ENCODE measurements around the gene CHST13. TPM values are rescaled to one million over a fixed set of nuclear protein-coding genes. Genes with fewer than 3 reads are reported as not detected.

Gene CHST13
- total RNA-seq, 1 donor from 2014 or later: not detected

DNA sequence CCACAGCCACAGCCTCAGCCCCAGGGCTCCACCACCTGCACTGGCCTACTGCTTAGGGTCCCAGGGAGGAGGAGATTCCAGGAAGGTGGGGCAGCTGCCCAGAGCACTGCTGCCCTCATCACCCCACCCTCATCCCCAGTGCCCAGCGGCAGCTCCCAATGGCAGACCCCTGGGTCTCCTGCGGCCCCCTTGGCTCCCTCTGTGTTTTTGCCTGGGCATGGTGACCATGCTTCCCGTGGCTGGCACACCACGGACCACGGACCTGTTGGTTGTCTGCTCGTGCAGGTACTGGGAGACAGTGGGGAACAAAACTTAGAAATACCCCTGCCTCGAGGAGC is 2.7 kb downstream of the CHST13 start:
- H3K4me3 ChIP-seq (ENCODE audit: low read depth, low read length): no peak overlapping the region
- TF ChIP-seq, protein P1, sequence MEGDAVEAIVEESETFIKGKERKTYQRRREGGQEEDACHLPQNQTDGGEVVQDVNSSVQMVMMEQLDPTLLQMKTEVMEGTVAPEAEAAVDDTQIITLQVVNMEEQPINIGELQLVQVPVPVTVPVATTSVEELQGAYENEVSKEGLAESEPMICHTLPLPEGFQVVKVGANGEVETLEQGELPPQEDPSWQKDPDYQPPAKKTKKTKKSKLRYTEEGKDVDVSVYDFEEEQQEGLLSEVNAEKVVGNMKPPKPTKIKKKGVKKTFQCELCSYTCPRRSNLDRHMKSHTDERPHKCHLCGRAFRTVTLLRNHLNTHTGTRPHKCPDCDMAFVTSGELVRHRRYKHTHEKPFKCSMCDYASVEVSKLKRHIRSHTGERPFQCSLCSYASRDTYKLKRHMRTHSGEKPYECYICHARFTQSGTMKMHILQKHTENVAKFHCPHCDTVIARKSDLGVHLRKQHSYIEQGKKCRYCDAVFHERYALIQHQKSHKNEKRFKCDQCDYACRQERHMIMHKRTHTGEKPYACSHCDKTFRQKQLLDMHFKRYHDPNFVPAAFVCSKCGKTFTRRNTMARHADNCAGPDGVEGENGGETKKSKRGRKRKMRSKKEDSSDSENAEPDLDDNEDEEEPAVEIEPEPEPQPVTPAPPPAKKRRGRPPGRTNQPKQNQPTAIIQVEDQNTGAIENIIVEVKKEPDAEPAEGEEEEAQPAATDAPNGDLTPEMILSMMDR (IDR thresholded peaks at IDR 0.05; ENCODE audit: insufficient read depth, low read length, poor library complexity, severe bottlenecking): no peak
- H3K27me3 ChIP-seq (ENCODE audit: control insufficient read depth, insufficient read depth, low read length): peaks cover 40% of the 10 kb centered on the region
- no peak for DNase-seq (ENCODE audit: low read depth)
- no peaks in the 10 kb centered on the region for H3K36me3 ChIP-seq (ENCODE audit: control insufficient read depth, insufficient read depth, low read length)

DNA sequence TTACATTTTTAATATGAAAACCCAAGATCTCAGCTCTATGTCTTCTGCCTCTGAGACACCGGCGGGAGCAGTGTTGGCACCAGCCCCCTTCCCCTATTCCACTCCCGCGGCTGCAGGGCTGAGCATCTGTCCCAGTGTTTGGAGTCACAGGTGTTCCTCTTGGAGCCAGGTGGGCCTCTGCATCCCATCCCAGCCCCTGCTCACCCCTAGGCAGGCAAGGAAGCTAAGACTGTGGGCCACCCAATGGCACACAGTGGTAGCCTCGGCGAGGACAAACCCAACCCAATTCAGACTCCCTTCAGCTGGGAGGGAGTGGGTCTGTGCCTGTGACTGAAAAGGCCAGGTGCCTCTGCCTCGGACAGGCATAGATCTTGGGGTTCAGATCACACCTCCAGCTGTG is 3.1 kb downstream of the CHST13 start:
- Histone ChIP-seq H3K27me3 (ENCODE audit: control insufficient read depth, insufficient read depth, low read length) (peaks cover 40% of the 10 kb centered on the region), H3K4me3 (ENCODE audit: low read depth, low read length) (no peak overlapping the region), H3K36me3 (ENCODE audit: control insufficient read depth, insufficient read depth, low read length) (no peaks in the 10 kb centered on the region)
- TF ChIP-seq, protein P1 (IDR thresholded peaks at IDR 0.05; ENCODE audit: insufficient read depth, low read length, poor library complexity, severe bottlenecking): no peak
- no peak for DNase-seq (ENCODE audit: low read depth)

DNA sequence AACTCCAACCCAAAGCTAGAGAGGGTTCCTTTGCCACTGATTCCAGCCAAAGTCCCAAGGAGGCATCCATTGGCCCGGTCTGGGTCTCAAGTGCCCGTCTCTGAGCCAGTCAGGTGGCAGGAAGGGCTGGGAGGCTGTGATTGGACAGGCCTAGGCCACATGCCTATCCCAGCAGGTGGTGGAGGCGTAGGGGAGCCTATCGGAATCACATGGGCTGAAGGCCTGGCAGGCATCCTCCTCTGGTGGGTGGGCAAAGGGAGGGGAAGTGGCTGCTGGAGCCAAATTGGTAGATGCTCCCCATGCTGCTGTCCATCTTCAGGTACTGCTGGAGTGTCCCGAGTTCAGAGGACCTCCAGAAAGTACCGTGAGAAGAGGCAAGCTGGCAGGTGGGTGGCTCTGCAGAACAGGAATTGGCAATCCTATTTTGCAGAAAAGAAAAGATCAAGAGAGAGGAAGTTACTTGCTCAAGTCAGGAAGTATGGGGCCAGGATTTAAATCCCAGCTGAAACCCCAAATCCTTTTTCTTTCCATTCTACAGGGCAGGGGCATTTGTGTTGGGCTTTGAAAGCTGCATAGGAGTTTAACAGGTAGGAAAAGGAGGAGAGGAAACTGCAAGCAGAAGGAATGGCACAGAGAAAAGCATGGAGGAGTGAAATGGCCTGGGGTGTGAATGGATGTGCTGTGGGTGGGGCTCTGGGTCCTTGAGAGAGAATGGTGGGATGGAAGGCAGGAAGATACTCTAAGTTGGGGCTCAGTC is 3.7 kb downstream of the CHST13 start:
- H3K36me3 ChIP-seq (ENCODE audit: control insufficient read depth, insufficient read depth, low read length): no peaks in the 10 kb centered on the region
- H3K27me3 ChIP-seq (ENCODE audit: control insufficient read depth, insufficient read depth, low read length): peaks cover 38% of the 10 kb centered on the region
- H3K4me3 ChIP-seq (ENCODE audit: low read depth, low read length): no peak overlapping the region
- TF ChIP-seq, protein P1 (IDR thresholded peaks at IDR 0.05; ENCODE audit: insufficient read depth, low read length, poor library complexity, severe bottlenecking): no peak
- no peak for DNase-seq (ENCODE audit: low read depth)

DNA sequence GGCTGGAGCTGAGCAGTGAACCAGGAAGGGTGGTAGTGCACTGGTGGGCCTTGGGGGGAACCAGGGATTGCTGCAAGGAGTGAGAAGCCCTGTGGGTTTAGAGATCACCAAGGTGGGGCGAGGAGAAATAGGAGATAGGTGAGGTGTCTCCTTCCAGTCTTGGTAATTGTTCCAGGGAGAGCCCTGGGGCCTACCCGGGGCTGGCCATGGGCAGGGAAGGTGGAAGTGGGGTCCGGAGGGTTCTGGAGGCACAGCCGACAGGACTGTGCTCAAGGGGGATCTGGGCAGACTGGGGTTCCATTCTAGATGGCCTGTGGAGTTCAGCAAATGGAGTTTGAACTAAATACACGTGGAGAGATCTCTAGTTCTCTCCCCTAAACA is 4.5 kb downstream of the CHST13 start:
- no peak for DNase-seq (ENCODE audit: low read depth)
- H3K36me3 ChIP-seq (ENCODE audit: control insufficient read depth, insufficient read depth, low read length): no peaks in the 10 kb centered on the region
- peaks cover 32% of the 10 kb centered on the region for H3K27me3 ChIP-seq (ENCODE audit: control insufficient read depth, insufficient read depth, low read length)
- H3K4me3 ChIP-seq (ENCODE audit: low read depth, low read length): no peak overlapping the region
- TF ChIP-seq, protein P1 (IDR thresholded peaks at IDR 0.05; ENCODE audit: insufficient read depth, low read length, poor library complexity, severe bottlenecking): no peak

DNA sequence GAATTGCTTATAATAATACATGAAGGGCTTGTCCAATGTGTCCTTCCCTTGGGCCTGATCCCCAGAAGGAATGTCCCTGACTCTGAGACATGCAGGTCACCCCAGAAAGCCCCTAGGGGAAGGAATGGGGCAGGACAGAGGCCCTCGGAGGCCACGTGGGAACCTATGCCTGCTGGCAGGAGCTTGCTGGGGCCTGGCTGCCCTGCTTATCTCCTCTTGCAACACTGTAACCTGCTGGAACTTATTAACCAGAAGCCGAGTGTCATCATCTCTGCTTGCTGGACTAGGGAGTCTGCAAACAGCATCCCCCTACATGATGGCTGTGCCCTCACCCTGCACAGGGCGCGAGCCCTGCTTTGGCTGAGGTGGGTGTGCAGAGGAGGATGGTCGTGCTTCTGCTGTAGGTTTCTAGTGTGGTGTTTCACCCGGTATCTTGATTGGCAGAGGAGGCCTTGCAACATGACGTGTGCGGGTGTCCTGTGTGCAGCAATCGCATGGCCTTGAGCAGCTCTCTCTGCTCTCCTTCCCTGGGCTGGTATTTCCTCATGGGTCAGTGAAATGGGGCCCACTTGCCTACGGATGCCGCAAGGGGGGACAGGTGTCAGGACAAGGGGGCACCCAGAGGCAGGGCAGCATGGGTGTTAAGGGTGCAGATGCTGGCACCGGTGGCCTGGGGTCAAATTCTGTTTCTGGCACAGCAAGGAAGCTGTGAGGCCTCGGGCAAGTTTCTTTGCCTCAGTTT is 5.0 kb downstream of the CHST13 start:
- DNase-seq (ENCODE audit: low read depth): peak; percentile 48
- TF ChIP-seq, protein P1 (IDR thresholded peaks at IDR 0.05; ENCODE audit: insufficient read depth, low read length, poor library complexity, severe bottlenecking): peak; percentile 26
- H3K27me3 ChIP-seq (ENCODE audit: control insufficient read depth, insufficient read depth, low read length): peaks cover 26% of the 10 kb centered on the region
- no peak overlapping the region for H3K4me3 ChIP-seq (ENCODE audit: low read depth, low read length)
- H3K36me3 ChIP-seq (ENCODE audit: control insufficient read depth, insufficient read depth, low read length): no peaks in the 10 kb centered on the region

Data from kidney epithelial cell (primary cell).